ENCODE measurements around the gene DCTD.

The DCTD gene

DNA sequence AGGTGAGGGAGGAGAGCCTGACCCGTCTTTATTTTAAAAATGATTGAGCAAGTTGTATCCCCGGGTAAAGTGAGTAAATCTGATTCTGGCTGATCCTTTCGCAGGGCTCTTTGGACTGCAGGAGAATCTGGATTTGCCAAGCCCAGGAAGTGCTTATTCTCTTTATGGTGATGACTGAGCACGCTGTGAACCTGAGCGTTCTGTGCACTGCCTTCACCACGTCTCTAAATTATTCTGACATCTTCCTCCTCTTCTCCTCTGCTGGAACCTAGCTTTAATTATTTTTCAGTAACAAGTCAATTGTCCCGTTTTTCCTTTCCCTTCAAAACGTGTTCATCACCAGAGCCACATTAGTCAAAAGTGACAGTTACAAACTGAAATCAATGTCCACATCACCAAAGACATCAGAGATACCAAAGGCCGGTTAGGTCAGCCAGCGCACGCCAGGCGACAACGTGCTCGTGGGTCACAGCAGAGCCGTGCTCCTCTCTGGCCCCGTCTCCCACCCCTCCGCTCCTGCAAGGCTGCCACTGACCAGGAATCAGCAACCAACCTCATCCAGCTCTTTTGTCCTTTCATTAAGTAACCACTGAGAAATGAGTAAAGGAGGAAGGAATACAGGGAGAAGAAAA, 74.3 kb downstream of the DCTD start:
- no peaks in the 10 kb centered on the region for H3K79me2 ChIP-seq (ENCODE audit: control insufficient read depth, insufficient read depth, low read length, unreplicated experiment)
- no peaks in the 10 kb centered on the region for H3K4me1 ChIP-seq (ENCODE audit: control insufficient read depth, insufficient read depth, low read length, unreplicated experiment)
- H2AFZ ChIP-seq (ENCODE audit: low read length, unreplicated experiment): no peak overlapping the region
- H3K27ac ChIP-seq (ENCODE audit: low read depth, low read length): no peak overlapping the region
- peaks cover 18% of the 10 kb centered on the region for H3K27me3 ChIP-seq (ENCODE audit: insufficient read depth, low read length)
- H3K4me3 ChIP-seq (ENCODE audit: low read depth, low read length): no peak overlapping the region
- no peaks in the 10 kb centered on the region for H3K36me3 ChIP-seq (ENCODE audit: insufficient read depth, low read length)

DNA sequence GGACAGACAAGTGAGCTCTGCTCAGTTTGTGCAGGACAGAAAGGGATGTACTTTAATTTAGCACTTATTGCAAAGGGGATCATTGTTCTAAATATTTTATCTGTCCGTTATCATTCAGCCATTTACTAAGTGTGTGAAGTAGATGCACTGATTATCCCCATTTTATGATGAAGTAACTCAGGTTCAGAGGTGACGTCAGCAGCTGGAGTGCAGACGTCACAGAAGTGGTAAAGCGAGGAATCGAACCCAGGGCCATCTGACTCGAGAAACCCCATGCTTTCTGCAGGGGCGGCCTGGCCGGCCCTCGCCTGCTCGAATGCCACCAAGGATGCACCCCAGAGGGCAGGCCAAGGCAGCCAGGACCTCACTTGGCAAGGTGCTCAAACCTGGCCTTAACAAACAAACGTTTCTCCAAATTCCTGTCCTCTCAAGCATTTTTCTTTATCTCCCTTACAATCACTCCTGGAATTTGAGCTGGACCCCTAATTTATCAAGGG, 75.0 kb downstream of the DCTD start:
- Histone ChIP-seq H3K4me1 (ENCODE audit: control insufficient read depth, insufficient read depth, low read length, unreplicated experiment) (no peaks in the 10 kb centered on the region), H3K4me3 (ENCODE audit: low read depth, low read length) (no peak overlapping the region), H3K27me3 (ENCODE audit: insufficient read depth, low read length) (peaks cover 18% of the 10 kb centered on the region), H3K79me2 (ENCODE audit: control insufficient read depth, insufficient read depth, low read length, unreplicated experiment) (no peaks in the 10 kb centered on the region), H3K36me3 (ENCODE audit: insufficient read depth, low read length) (no peaks in the 10 kb centered on the region), H3K27ac (ENCODE audit: low read depth, low read length) (no peak overlapping the region), H2AFZ (ENCODE audit: low read length, unreplicated experiment) (no peak overlapping the region)

DNA sequence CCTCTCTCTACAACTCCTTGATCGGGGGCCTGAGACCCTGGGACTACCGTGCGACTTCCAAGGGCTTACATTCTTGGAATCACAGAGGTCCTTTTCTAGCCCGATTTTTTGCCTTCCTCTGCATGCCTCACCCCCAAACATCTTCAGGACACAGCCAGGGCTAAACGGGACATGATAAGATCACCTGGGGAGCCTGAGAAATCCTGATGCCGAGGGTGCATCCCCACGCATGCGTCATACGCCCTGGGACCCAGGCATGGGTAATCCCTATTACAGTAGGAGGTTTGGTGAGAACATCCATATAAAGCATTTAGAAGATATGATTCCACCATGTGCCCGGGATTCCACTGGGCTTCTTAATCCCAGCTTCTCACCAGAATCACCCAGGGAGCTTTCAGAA, 77.1 kb downstream of the DCTD start:
- Histone ChIP-seq H3K4me1 (ENCODE audit: control insufficient read depth, insufficient read depth, low read length, unreplicated experiment) (no peaks in the 10 kb centered on the region), H3K27ac (ENCODE audit: low read depth, low read length) (no peak overlapping the region), H2AFZ (ENCODE audit: low read length, unreplicated experiment) (no peak overlapping the region), H3K4me3 (ENCODE audit: low read depth, low read length) (no peak overlapping the region), H3K27me3 (ENCODE audit: insufficient read depth, low read length) (peaks cover 16% of the 10 kb centered on the region), H3K79me2 (ENCODE audit: control insufficient read depth, insufficient read depth, low read length, unreplicated experiment) (no peaks in the 10 kb centered on the region), H3K36me3 (ENCODE audit: insufficient read depth, low read length) (no peaks in the 10 kb centered on the region)
